Measurements from ENCODE around the gene TMEM82. TPM values are rescaled to one million over a fixed set of nuclear protein-coding genes. Genes with fewer than 3 reads are reported as not detected.

Gene TMEM82
- polyA plus RNA-seq, 1 of the 3 experiments (the other 2 are of a cell fraction): not detected

GRCh38 chr1:15734296-15734695 lies 8.0 kb upstream of the TMEM82 start:
- WGBS (ENCODE audit: low lambda C conversion rate): 74% methylated on average over 7 of the region's 13 CpGs
- ChIA-PET CTCF (interaction anchor here (1.5 kb wide), 1 partner anchor 21 kb away, joined by 3 read pairs; no protein-coding TSS in a partner anchor), POLR2A (no interaction called here)
- no peak overlapping the region for H3K27ac ChIP-seq (ENCODE audit: low read depth in 2 of 2, low read length in 1 of 2)
- no peak overlapping the region for H3K9ac ChIP-seq
- no peak for DNase-seq
- peaks cover 0 to 37% of the 10 kb centered on the region in 2 experiments; a peak in 1 of 4 replicates for H3K4me1 ChIP-seq (ENCODE audit: control insufficient read depth in 1 of 2, insufficient read depth in 2 of 2, low read depth in 1 of 2, low read length in 1 of 2)
- peaks cover 0 to 44% of the 10 kb centered on the region in 2 experiments for H3K36me3 ChIP-seq (replicated peaks in 1 of 2; ENCODE audit: control insufficient read depth in 1 of 2, insufficient read depth in 2 of 2, low read length in 1 of 2)
- no peaks in the 10 kb centered on the region for H4K20me1 ChIP-seq (ENCODE audit: insufficient read depth)
- no peak for TF ChIP-seq TCF12 (IDR thresholded peaks at IDR 0.05)
- no peak for TF ChIP-seq EP300 (IDR thresholded peaks at IDR 0.05; ENCODE audit: borderline replicate concordance in 1 of 2, low read depth in 1 of 2, low read length in 1 of 2)
- TF ChIP-seq YY1 (IDR thresholded peaks at IDR 0.05; ENCODE audit: low read depth): no peak
- TF ChIP-seq ZBTB33 (IDR thresholded peaks at IDR 0.05; ENCODE audit: borderline replicate concordance, low read depth): no peak
- no peaks in the 10 kb centered on the region for H3K9me2 ChIP-seq
- H3K9me3 ChIP-seq: no peaks in the 10 kb centered on the region
- H3K27me3 ChIP-seq (ENCODE audit: insufficient read depth): no peaks in the 10 kb centered on the region
- H3F3A ChIP-seq (replicated peaks; ENCODE audit: insufficient read depth): no peaks in the 10 kb centered on the region
- no peak overlapping the region for H3K4me3 ChIP-seq (ENCODE audit: low read depth in 2 of 2, low read length in 1 of 2)
- no peak overlapping the region for H2AFZ ChIP-seq (ENCODE audit: low read depth)
- H3K4me2 ChIP-seq: no peak overlapping the region
- no peaks in the 10 kb centered on the region for H3K79me2 ChIP-seq (ENCODE audit: insufficient read depth)

- H3K9me3 ChIP-seq: no peaks in the 10 kb centered on the region
- H3K36me3 ChIP-seq (replicated peaks in 1 of 2; ENCODE audit: control insufficient read depth in 1 of 2, insufficient read depth in 2 of 2, low read length in 1 of 2): peaks cover 0 to 39% of the 10 kb centered on the region in 2 experiments
- 95% methylated on average over 7 of the region's 17 CpGs for WGBS (ENCODE audit: low lambda C conversion rate)
- TF ChIP-seq NFIC (IDR thresholded peaks at IDR 0.05; ENCODE audit: borderline replicate concordance) (no peak), YY1 (IDR thresholded peaks at IDR 0.05; ENCODE audit: low read depth) (no peak)
- peaks cover 0 to 37% of the 10 kb centered on the region in 2 experiments; a peak in 1 of 4 replicates for H3K4me1 ChIP-seq (ENCODE audit: control insufficient read depth in 1 of 2, insufficient read depth in 2 of 2, low read depth in 1 of 2, low read length in 1 of 2)
- H3K27me3 ChIP-seq (ENCODE audit: insufficient read depth): no peaks in the 10 kb centered on the region
- POLR2A ChIA-PET: no interaction called here
- no peaks in the 10 kb centered on the region for H4K20me1 ChIP-seq (ENCODE audit: insufficient read depth)
- H3K4me2 ChIP-seq: no peak overlapping the region
- no peak for DNase-seq
- H3K27ac ChIP-seq (ENCODE audit: low read depth in 2 of 2, low read length in 1 of 2): no peak overlapping the region; a peak in 1 of 4 replicates
- H3K9me2 ChIP-seq: no peaks in the 10 kb centered on the region
- H3F3A ChIP-seq (replicated peaks; ENCODE audit: insufficient read depth): no peaks in the 10 kb centered on the region
- no peak overlapping the region for H2AFZ ChIP-seq (ENCODE audit: low read depth)
- no peak overlapping the region for H3K4me3 ChIP-seq (ENCODE audit: low read depth in 2 of 2, low read length in 1 of 2)
- no peak overlapping the region for H3K9ac ChIP-seq
- CTCF ChIA-PET: interaction anchor here (1.5 kb wide), 1 partner anchor 20 kb away, joined by 3 read pairs; no protein-coding TSS in a partner anchor
- H3K79me2 ChIP-seq (ENCODE audit: insufficient read depth): no peaks in the 10 kb centered on the region
These were observed 7.4 kb upstream of the TMEM82 start for GRCh38 chr1:15734901-15735300.

- H3K9ac ChIP-seq: no peak overlapping the region
- WGBS (ENCODE audit: low lambda C conversion rate): 95% methylated on average over 7 of the region's 12 CpGs
- H3K27ac ChIP-seq (ENCODE audit: low read depth in 2 of 2, low read length in 1 of 2): peak overlapping the region in 1 of 2 experiments; percentile 34; a peak in 1 of 4 replicates
- H3K36me3 ChIP-seq (replicated peaks in 1 of 2; ENCODE audit: control insufficient read depth in 1 of 2, insufficient read depth in 2 of 2, low read length in 1 of 2): peaks cover 0 to 39% of the 10 kb centered on the region in 2 experiments
- no peak overlapping the region for H2AFZ ChIP-seq (ENCODE audit: low read depth)
- DNase-seq: no peak
- no peak overlapping the region for H3K4me2 ChIP-seq
- H3F3A ChIP-seq (replicated peaks; ENCODE audit: insufficient read depth): no peaks in the 10 kb centered on the region
- no peaks in the 10 kb centered on the region for H3K79me2 ChIP-seq (ENCODE audit: insufficient read depth)
- ChIA-PET CTCF (interaction anchor here (1.5 kb wide), 1 partner anchor 20 kb away, joined by 3 read pairs; no protein-coding TSS in a partner anchor), POLR2A (no interaction called here)
- H3K27me3 ChIP-seq (ENCODE audit: insufficient read depth): no peaks in the 10 kb centered on the region
- no peaks in the 10 kb centered on the region for H4K20me1 ChIP-seq (ENCODE audit: insufficient read depth)
- H3K4me3 ChIP-seq (ENCODE audit: low read depth in 2 of 2, low read length in 1 of 2): no peak overlapping the region
- no peaks in the 10 kb centered on the region for H3K9me3 ChIP-seq
- no peak for TF ChIP-seq CTCF (IDR thresholded peaks at IDR 0.05)
- peaks cover 0 to 37% of the 10 kb centered on the region in 2 experiments; a peak in 1 of 4 replicates for H3K4me1 ChIP-seq (ENCODE audit: control insufficient read depth in 1 of 2, insufficient read depth in 2 of 2, low read depth in 1 of 2, low read length in 1 of 2)
- no peaks in the 10 kb centered on the region for H3K9me2 ChIP-seq
These were observed 6.8 kb upstream of the TMEM82 start for GRCh38 chr1:15735304-15736037.

All from SK-N-SH (cell line).